Ovary (tissue), 9 donors: ENCODE data around the gene KATNB1. TPM values are rescaled to one million over a fixed set of nuclear protein-coding genes. Genes with fewer than 3 reads are reported as not detected.
A peak's percentile ranks its signal among the peaks of the same experiment; 100 is the strongest.

Source experiments
- DNase-seq, 5 donors: peaks; one replicate each; pipeline ENCODE4 v3.0.0-alpha.2; 2019 to 2020
- H3K27ac ChIP-seq, 2 donors: fragments of 200-600 bp; one replicate each; pipeline versions ENCODE4 v1.5.1 to v1.8.0; 2019 to 2022
- H3K27me3 ChIP-seq: fragments of 200-600 bp; one replicate; pipeline ENCODE4 v1.8.0; 2022
- H3K36me3 ChIP-seq: fragments of 200-600 bp; sonication (generic); one replicate; pipeline ENCODE4 v1.5.1; 2019
- H3K4me1 ChIP-seq: one replicate; pipeline ENCODE4 v1.8.1; 2013; ENCODE audit warnings: mild to moderate bottlenecking, moderate library complexity; ENCODE audit not compliant: insufficient read depth
- H3K4me3 ChIP-seq: fragments of 200-600 bp; sonication (generic); one replicate; pipeline ENCODE4 v1.5.1; 2017
- H3K9me3 ChIP-seq, 2 donors: fragments of 200-600 bp in 1 of 2; sonication (generic) in 1 of 2; one replicate each; pipeline versions ENCODE4 v1.5.1 to v1.8.1; 2013 to 2019; ENCODE audit warnings: mild to moderate bottlenecking in 1 of 2, moderate library complexity in 1 of 2
- CTCF ChIP-seq, 3 donors: fragments of 450-650 bp in 2 of 3; fragments of 200-600 bp in 1 of 3; IDR thresholded peaks; one replicate each; pipeline versions ENCODE4 v1.5.1 to v1.8.0; 2016 to 2022; ENCODE audit warnings: antibody characterized with exemption in 3 of 3, mild to moderate bottlenecking in 1 of 3
- EP300 ChIP-seq: sonication (generic); formaldehyde crosslinking; IDR thresholded peaks from one replicate; pipeline ENCODE4 v1.6.1; 2017; ENCODE audit warnings: antibody characterized with exemption
- POLR2A ChIP-seq: fragments of 450-650 bp; IDR thresholded peaks from one replicate; pipeline ENCODE4 v1.6.1; 2017; ENCODE audit warnings: antibody characterized with exemption, mild to moderate bottlenecking, moderate library complexity
- WGBS, 3 donors: extraction: QIAGEN DNeasy Blood & Tissue Kit in 1 of 3; methylation state at CpG; one replicate each; pipeline versions ENCODE4 v1.1.5 to v1.1.7; 2013 to 2017; 5-methylcytosine and 5-hydroxymethylcytosine counted together
- intact Hi-C, 4 donors: fragments of 100-400 bp; cut with DNase I; formaldehyde crosslinking; loops; one replicate each; pipeline versions ENCODE4 v1.11.0 to v1.15.1; 2022 to 2023
- polyA plus RNA-seq, 2 donors: library from polyadenylated mRNA; stranded (reverse); fragments of 200-250 nt in 1 of 2; fragments of 350-450 nt in 1 of 2; fragmentation: Illumina TruSeq in 1 of 2; extraction: RNeasy Lipid Tissue Mini Kit (QIAGEN cat#74804) in 1 of 2; gene quantifications; one replicate each; pipeline ENCODE4 v1.2.3, GENCODE V29; 2013 to 2014
- total RNA-seq, 7 donors: library from RNA; depleted of rRNA in 2 of 7; stranded (reverse); fragments of >200 nt in 2 of 7; fragmentation: NEBNext Ultra II Directional in 3 of 7; extraction: Animal tissue kit (Norgen Biotek cat#: 25700) in 3 of 7; gene quantifications; one replicate each; pipeline versions ENCODE4 v1.1.0 to v1.2.4, GENCODE V29; 2016 to 2023
- donor health status: DM: no; HTN: no; CAD: no; lungs with moderate emphysema.
- donor health status: DM: no; HTN: no; CAD: no.
- donor health status: Bipolar disorder and iron deficiency.
- donor health status: DM: yes; HTN: yes; CAD: no.
- donor health status: DM: no; HTN: no; CAD: no.
- donor health status: DM: yes; HTN: yes; CAD: no.

The KATNB1 gene
- total and polyA plus RNA-seq, 9 donors = 3.4 to 20.2 (median 12.5) TPM

GRCh38 chr16:57757883-57758282 is 22.3 kb downstream of the KATNB1 start:
- Histone ChIP-seq H3K9me3 (no peaks in the 10 kb centered on the region), H3K27me3 (no peaks in the 10 kb centered on the region), H3K4me1 (no peaks in the 10 kb centered on the region), H3K36me3 (no peaks in the 10 kb centered on the region), H3K27ac (no peak overlapping the region), H3K4me3 (no peak overlapping the region)
- TF ChIP-seq POLR2A = no peak
- no peak for TF ChIP-seq CTCF (IDR thresholded peaks at IDR 0.05)
- WGBS, 3 donors = 92 to 95% (median 93%) methylated on average over 7 of the region's 7 CpGs
- intact Hi-C loops = loop anchor here (2.0 to 10.0 kb wide), 6 partner anchors 104 to 244 kb away; partner anchors contain the start of genes USB1 (in 2 of the 4) and ZNF319 (in 2 of the 4)
- peak in 1 of 5 donors; percentile 16 for DNase-seq

- no peak for TF ChIP-seq CTCF (IDR thresholded peaks at IDR 0.05)
- no peak for TF ChIP-seq EP300
- no peak for TF ChIP-seq POLR2A
- Histone ChIP-seq H3K9me3 (no peaks in the 10 kb centered on the region), H3K27ac (no peak overlapping the region), H3K27me3 (no peaks in the 10 kb centered on the region), H3K36me3 (no peaks in the 10 kb centered on the region), H3K4me1 (no peaks in the 10 kb centered on the region), H3K4me3 (no peak overlapping the region)
- DNase-seq = peak in 1 of 5 donors; percentile 33
- intact Hi-C loops = loop anchor here (5.0 to 10.0 kb wide), 5 partner anchors 104 to 244 kb away; partner anchors contain the start of genes USB1 (in 2 of the 4) and ZNF319 (in 2 of the 4)
- 73 to 76% (median 76%) methylated on average over 32 to 33 of the region's 33 CpGs for WGBS, 3 donors
Measured at GRCh38 chr16:57758331-57759117, 23.0 kb downstream of the KATNB1 start.

GRCh38 chr16:57759131-57759530 is 23.6 kb downstream of the KATNB1 start:
- no peak for TF ChIP-seq EP300
- no peak for TF ChIP-seq POLR2A
- no peak for TF ChIP-seq CTCF (IDR thresholded peaks at IDR 0.05)
- no peaks in the 10 kb centered on the region for H3K4me1 ChIP-seq
- no peak for DNase-seq
- 77 to 84% (median 84%) methylated on average over 5 to 7 of the region's 7 CpGs for WGBS, 3 donors
- no peaks in the 10 kb centered on the region for H3K9me3 ChIP-seq
- no peak overlapping the region for H3K4me3 ChIP-seq
- intact Hi-C loops = loop anchor here (5.0 to 10.0 kb wide), 5 partner anchors 103 to 243 kb away; partner anchors contain the start of genes USB1 (in 2 of the 4) and ZNF319 (in 2 of the 4)
- no peak overlapping the region for H3K27ac ChIP-seq
- H3K27me3 ChIP-seq = no peaks in the 10 kb centered on the region
- no peaks in the 10 kb centered on the region for H3K36me3 ChIP-seq

- H3K36me3 ChIP-seq = no peaks in the 10 kb centered on the region
Measured at GRCh38 chr16:57759541-57760356, 24.2 kb downstream of the KATNB1 start.

More at GRCh38 chr16:57759541-57760356, 24.2 kb downstream of the KATNB1 start:
- WGBS, 3 donors = 81 to 84% (median 81%) methylated on average over 21 of the region's 21 CpGs
- Histone ChIP-seq H3K27me3 (no peaks in the 10 kb centered on the region), H3K4me1 (no peaks in the 10 kb centered on the region), H3K4me3 (no peak overlapping the region), H3K9me3 (no peaks in the 10 kb centered on the region), H3K27ac (no peak overlapping the region)
- TF ChIP-seq POLR2A (no peak), CTCF (IDR thresholded peaks at IDR 0.05) (no peak), EP300 (no peak)
- intact Hi-C loops = loop anchor here (5.0 to 10.0 kb wide), 5 partner anchors 103 to 243 kb away; partner anchors contain the start of genes USB1 (in 2 of the 4) and ZNF319 (in 2 of the 4)
- DNase-seq = no peak
